SK-N-SH treated with all-trans-retinoic acid at 6 μM for 48 hours (cell line): ENCODE data around the gene SH3YL1.
A peak's percentile ranks its signal among the peaks of the same experiment; 100 is the strongest.

Experiments
- ATAC-seq: fragments of 200-7000 bp; cut with Tn5 transposase; 3 replicates; pipeline ENCODE4 v1.9.1; 2020; ENCODE audit warnings: mild to moderate bottlenecking, moderate library complexity
- ARNTL ChIP-seq: fragments of 450-650 bp; formaldehyde crosslinking; IDR thresholded peaks from 2 replicates; pipeline ENCODE4 v1.5.0; 2020; ENCODE audit warnings: low read depth, mild to moderate bottlenecking, moderate library complexity, borderline replicate concordance
- BACH2 ChIP-seq: fragments of 250-450 bp; sonication (Bioruptor Pico); IDR thresholded peaks from 2 replicates; pipeline ENCODE4 v1.9.0; 2021; ENCODE audit warnings: mild to moderate bottlenecking, borderline replicate concordance
- CREB5 ChIP-seq: fragments of 250-450 bp; sonication (Bioruptor Pico); IDR thresholded peaks from 2 replicates; pipeline ENCODE4 v1.5.1; 2020; ENCODE audit warnings: low read depth, mild to moderate bottlenecking, moderate library complexity
- ESRRG ChIP-seq: fragments of 250-450 bp; sonication (Bioruptor Pico); IDR thresholded peaks from 2 replicates; pipeline ENCODE4 v1.6.1; 2021; ENCODE audit warnings: mild to moderate bottlenecking
- GLIS3 ChIP-seq: fragments of 250-450 bp; sonication (Bioruptor Pico); IDR thresholded peaks from 2 replicates; pipeline ENCODE4 v1.5.0; 2020; ENCODE audit warnings: mild to moderate bottlenecking, moderate library complexity
- ISL1 ChIP-seq: fragments of 250-450 bp; sonication (Bioruptor Pico); IDR thresholded peaks from 2 replicates; pipeline ENCODE4 v2.1.2; 2022; ENCODE audit warnings: mild to moderate bottlenecking, moderate library complexity
- OSR1 ChIP-seq: fragments of 250-450 bp; sonication (Bioruptor Pico); IDR thresholded peaks from 2 replicates; pipeline ENCODE4 v1.8.0; 2022; ENCODE audit warnings: moderate library complexity, mild to moderate bottlenecking, inconsistent platforms
- POU6F1 ChIP-seq: fragments of 250-450 bp; sonication (Bioruptor Pico); IDR thresholded peaks from 2 replicates; pipeline ENCODE4 v1.8.0; 2021; ENCODE audit warnings: low read depth, mild to moderate bottlenecking, moderate library complexity, borderline replicate concordance
- PPARA ChIP-seq: fragments of 250-450 bp; sonication (Bioruptor Pico); IDR thresholded peaks from 2 replicates; pipeline ENCODE4 v1.5.0; 2020; ENCODE audit warnings: mild to moderate bottlenecking, borderline replicate concordance
- RARB ChIP-seq: fragments of 250-450 bp; sonication (Bioruptor Pico); IDR thresholded peaks from 2 replicates; pipeline ENCODE4 v1.8.0; 2021; ENCODE audit warnings: mild to moderate bottlenecking, moderate library complexity
- TCF4 ChIP-seq: fragments of 250-450 bp; sonication (Bioruptor Pico); IDR thresholded peaks from 2 replicates; pipeline ENCODE4 v1.8.0; 2021; ENCODE audit warnings: mild to moderate bottlenecking, moderate library complexity, borderline replicate concordance
- TOX ChIP-seq: fragments of 250-450 bp; sonication (Bioruptor Pico); IDR thresholded peaks from 2 replicates; pipeline ENCODE4 v1.8.0; 2021; ENCODE audit warnings: mild to moderate bottlenecking, moderate library complexity, borderline replicate concordance
- ZC3H10 ChIP-seq: fragments of 250-450 bp; sonication (Bioruptor Pico); IDR thresholded peaks from 2 replicates; pipeline ENCODE4 v1.5.1; 2021; ENCODE audit warnings: mild to moderate bottlenecking, moderate library complexity
- ZFP3 ChIP-seq: fragments of 250-450 bp; sonication (Bioruptor Pico); IDR thresholded peaks from 2 replicates; pipeline ENCODE4 v1.5.0; 2020; ENCODE audit warnings: mild to moderate bottlenecking, moderate library complexity
- ZNF565 ChIP-seq: fragments of 450-650 bp; formaldehyde crosslinking; conservative IDR thresholded peaks from 2 replicates; pipeline ENCODE4 v1.5.0; 2020; ENCODE audit warnings: low read depth, mild to moderate bottlenecking, moderate library complexity
- ZNF70 ChIP-seq: fragments of 450-650 bp; formaldehyde crosslinking; IDR thresholded peaks from 2 replicates; pipeline ENCODE4 v1.5.0; 2020; ENCODE audit warnings: mild to moderate bottlenecking, moderate library complexity
- ZNF8 ChIP-seq: fragments of 450-650 bp; formaldehyde crosslinking; IDR thresholded peaks from 2 replicates; pipeline ENCODE4 v1.5.0; 2020; ENCODE audit warnings: mild to moderate bottlenecking, moderate library complexity
- TF ChIP-seq, protein P1 (sequence below): fragments of 250-450 bp; sonication (Bioruptor Pico); IDR thresholded peaks from 2 replicates; pipeline ENCODE4 v1.8.0; 2020; ENCODE audit warnings: mild to moderate bottlenecking, moderate library complexity, borderline replicate concordance
- TF ChIP-seq, protein P2 (sequence below): fragments of 250-450 bp; sonication (Bioruptor Pico); IDR thresholded peaks from 2 replicates; pipeline ENCODE4 v1.5.0; 2020; ENCODE audit warnings: mild to moderate bottlenecking, moderate library complexity

SH3YL1 gene

DNA sequence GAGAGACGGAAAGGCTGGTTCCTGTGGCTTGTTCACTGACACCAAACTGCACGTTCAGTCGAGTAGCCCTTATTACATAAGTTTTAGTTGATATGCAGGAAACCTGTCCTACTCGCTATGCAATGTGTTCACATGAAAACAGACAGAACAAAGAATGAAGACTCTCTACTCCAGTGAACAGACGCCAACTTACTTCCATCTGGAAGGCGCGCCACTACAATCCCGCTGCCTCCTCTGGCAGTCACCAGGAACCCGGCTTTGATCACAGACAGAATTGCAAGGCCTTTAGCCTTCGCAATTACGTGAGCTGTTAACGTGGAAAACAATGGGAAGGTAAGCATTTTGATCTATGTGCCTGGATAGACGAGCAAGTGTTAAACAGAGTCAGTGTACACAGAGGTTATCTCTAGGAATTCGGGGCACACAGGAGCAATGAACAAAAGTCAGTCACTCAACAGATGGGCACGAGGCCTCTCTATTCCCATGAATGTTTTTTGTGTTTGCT is 14.2 kb downstream of the SH3YL1 start:
- no peak for TF ChIP-seq PPARA (CRISPR knock-in tag)
- no peak for TF ChIP-seq POU6F1 (CRISPR knock-in tag)
- no peak for TF ChIP-seq BACH2 (CRISPR knock-in tag)
- TF ChIP-seq, protein P1, sequence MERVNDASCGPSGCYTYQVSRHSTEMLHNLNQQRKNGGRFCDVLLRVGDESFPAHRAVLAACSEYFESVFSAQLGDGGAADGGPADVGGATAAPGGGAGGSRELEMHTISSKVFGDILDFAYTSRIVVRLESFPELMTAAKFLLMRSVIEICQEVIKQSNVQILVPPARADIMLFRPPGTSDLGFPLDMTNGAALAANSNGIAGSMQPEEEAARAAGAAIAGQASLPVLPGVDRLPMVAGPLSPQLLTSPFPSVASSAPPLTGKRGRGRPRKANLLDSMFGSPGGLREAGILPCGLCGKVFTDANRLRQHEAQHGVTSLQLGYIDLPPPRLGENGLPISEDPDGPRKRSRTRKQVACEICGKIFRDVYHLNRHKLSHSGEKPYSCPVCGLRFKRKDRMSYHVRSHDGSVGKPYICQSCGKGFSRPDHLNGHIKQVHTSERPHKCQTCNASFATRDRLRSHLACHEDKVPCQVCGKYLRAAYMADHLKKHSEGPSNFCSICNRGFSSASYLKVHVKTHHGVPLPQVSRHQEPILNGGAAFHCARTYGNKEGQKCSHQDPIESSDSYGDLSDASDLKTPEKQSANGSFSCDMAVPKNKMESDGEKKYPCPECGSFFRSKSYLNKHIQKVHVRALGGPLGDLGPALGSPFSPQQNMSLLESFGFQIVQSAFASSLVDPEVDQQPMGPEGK (CRISPR knock-in tag), result no peak
- TF ChIP-seq GLIS3 (CRISPR knock-in tag), result no peak
- TF ChIP-seq RARB, result no peak
- no peak for TF ChIP-seq ESRRG
- ATAC-seq, result no peak

DNA sequence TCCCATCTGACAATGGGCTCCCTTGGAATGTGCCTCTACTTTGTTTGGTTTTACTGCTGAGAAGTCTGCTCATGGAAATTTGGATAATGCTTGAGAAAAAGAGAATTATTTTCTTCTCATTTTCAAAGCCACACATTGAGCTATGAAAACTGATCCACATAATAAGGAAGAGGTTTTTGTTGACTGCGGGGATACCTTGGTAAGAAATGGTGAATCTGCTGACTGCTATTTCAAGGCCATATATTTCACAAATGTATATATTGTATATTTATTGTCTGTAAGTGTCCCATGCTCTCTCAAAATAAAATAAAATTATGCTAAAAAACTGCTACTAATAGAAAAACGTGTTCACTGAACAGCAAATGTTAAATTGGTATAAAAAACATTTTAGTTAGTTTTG is 15.1 kb downstream of the SH3YL1 start:
- TF ChIP-seq ZC3H10 (CRISPR knock-in tag) (no peak), PPARA (CRISPR knock-in tag) (no peak), ZFP3 (no peak), ZNF565 (CRISPR knock-in tag) (no peak), TOX (no peak), POU6F1 (CRISPR knock-in tag) (no peak), ZNF8 (no peak), OSR1 (CRISPR knock-in tag) (no peak), ESRRG (no peak), ISL1 (no peak), GLIS3 (CRISPR knock-in tag) (no peak), RARB (no peak), TCF4 (no peak)
- TF ChIP-seq, protein P2, sequence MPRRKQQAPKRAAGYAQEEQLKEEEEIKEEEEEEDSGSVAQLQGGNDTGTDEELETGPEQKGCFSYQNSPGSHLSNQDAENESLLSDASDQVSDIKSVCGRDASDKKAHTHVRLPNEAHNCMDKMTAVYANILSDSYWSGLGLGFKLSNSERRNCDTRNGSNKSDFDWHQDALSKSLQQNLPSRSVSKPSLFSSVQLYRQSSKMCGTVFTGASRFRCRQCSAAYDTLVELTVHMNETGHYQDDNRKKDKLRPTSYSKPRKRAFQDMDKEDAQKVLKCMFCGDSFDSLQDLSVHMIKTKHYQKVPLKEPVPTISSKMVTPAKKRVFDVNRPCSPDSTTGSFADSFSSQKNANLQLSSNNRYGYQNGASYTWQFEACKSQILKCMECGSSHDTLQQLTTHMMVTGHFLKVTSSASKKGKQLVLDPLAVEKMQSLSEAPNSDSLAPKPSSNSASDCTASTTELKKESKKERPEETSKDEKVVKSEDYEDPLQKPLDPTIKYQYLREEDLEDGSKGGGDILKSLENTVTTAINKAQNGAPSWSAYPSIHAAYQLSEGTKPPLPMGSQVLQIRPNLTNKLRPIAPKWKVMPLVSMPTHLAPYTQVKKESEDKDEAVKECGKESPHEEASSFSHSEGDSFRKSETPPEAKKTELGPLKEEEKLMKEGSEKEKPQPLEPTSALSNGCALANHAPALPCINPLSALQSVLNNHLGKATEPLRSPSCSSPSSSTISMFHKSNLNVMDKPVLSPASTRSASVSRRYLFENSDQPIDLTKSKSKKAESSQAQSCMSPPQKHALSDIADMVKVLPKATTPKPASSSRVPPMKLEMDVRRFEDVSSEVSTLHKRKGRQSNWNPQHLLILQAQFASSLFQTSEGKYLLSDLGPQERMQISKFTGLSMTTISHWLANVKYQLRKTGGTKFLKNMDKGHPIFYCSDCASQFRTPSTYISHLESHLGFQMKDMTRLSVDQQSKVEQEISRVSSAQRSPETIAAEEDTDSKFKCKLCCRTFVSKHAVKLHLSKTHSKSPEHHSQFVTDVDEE (CRISPR knock-in tag), result no peak
- no peak for ATAC-seq

DNA sequence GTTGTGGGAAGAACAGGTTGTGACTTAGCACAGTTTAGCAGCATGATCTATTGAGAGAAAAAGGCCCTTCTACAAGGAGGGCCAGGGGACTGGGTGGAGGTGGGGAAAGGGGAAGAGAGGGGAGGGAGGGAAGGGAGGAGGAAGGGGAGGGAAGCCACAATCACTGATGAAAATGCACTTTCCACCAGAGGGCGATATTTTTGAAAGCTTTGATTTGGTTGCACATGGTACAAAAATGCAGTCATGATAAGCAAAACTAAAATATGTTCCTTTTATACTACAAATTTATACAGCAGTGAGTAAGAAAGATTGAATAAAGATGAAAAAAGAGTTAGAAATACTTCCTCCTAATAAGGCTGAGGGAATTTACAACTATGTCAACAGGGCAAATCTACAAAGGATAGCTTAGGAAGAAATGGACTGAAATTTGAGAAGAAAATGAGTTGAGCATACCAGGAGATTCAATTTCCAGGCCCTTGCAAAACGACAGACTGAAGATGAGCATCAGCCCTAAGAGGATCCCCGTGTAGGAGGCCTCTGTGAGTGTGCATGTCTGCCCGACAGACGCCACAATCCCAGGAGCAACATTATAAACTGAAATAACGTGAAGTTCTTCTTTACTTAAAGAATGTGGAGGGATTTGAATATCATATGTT is 17.2 kb downstream of the SH3YL1 start:
- peak; percentile 85 for ATAC-seq
- TF ChIP-seq CREB5 (CRISPR knock-in tag) (no peak), BACH2 (CRISPR knock-in tag) (no peak), GLIS3 (CRISPR knock-in tag) (no peak), ARNTL (CRISPR knock-in tag) (no peak), ESRRG (no peak), ZNF70 (CRISPR knock-in tag) (no peak), ZC3H10 (CRISPR knock-in tag) (no peak)
- TF ChIP-seq, protein P1 (CRISPR knock-in tag), result no peak
- TF ChIP-seq, all 23 proteins: peak for 0
